Naive thymus-derived CD4-positive, alpha-beta T cell (primary cell): ENCODE data around the gene FNDC3B. TPM values are rescaled to one million over a fixed set of nuclear protein-coding genes. Genes with fewer than 3 reads are reported as not detected.

Source experiments
- ATAC-seq: fragments of 150-1000 bp; cut with Tn5 transposase; 2 replicates; pipeline ENCODE4 v1.10.0; 2021; ENCODE audit warnings: mild to moderate bottlenecking, moderate library complexity
- CTCF ChIA-PET: fragments of 350-600 bp; sonication (Branson Sonifier 250); formaldehyde crosslinking; loops from one replicate; lab custom pipeline; 2021; ENCODE audit warnings: antibody characterized with exemption; lab: Charles Lee
- POLR2A ChIA-PET: fragments of 350-600 bp; sonication (Branson Sonifier 250); formaldehyde crosslinking; loops from one replicate; lab custom pipeline; 2021; ENCODE audit warnings: antibody characterized with exemption, inconsistent platforms; lab: Charles Lee
- DNase-seq, 9 donors: peaks; one replicate each; pipeline versions ENCODE4 v3.0.0 to v3.0.0-alpha.2; 2020 to 2022; ENCODE audit warnings: mixed read lengths in 1 of 9
- H3K27ac ChIP-seq: one replicate; pipeline ENCODE4 v1.7.0; 2013; ENCODE audit warnings: mild to moderate bottlenecking, low read depth, low read length, moderate library complexity
- H3K27me3 ChIP-seq, 2 donors: one replicate each; pipeline ENCODE4 v1.7.0; 2013; ENCODE audit warnings: low read length in 2 of 2, mild to moderate bottlenecking in 2 of 2, moderate library complexity in 2 of 2; ENCODE audit not compliant: control insufficient read depth in 2 of 2, insufficient read depth in 2 of 2
- H3K36me3 ChIP-seq, 3 experiments: 1 replicate in 2 of 3; 2 replicates in 1 of 3; pipeline ENCODE4 v1.7.0; 2013; ENCODE audit warnings: low read length in 3 of 3, mild to moderate bottlenecking in 3 of 3, moderate library complexity in 1 of 3; ENCODE audit not compliant: insufficient read depth in 3 of 3, control insufficient read depth in 2 of 3
- H3K4me1 ChIP-seq, 2 donors: one replicate each; pipeline ENCODE4 v1.7.0; 2013; ENCODE audit warnings: low read length in 2 of 2, mild to moderate bottlenecking in 2 of 2, moderate library complexity in 1 of 2; ENCODE audit not compliant: control insufficient read depth in 2 of 2, insufficient read depth in 2 of 2
- H3K4me3 ChIP-seq: 2 replicates; pipeline ENCODE4 v1.7.0; 2013; ENCODE audit warnings: mild to moderate bottlenecking, low read length
- H3K9me3 ChIP-seq, 3 experiments: 1 replicate in 2 of 3; 2 replicates in 1 of 3; pipeline ENCODE4 v1.7.0; 2013; ENCODE audit warnings: low read length in 3 of 3; ENCODE audit not compliant: control insufficient read depth in 2 of 3
- H3K27ac Mint-ChIP-seq, 9 donors: one replicate each; pipeline ENCODE4 v1.8.0; 2020 to 2022; ENCODE audit warnings: mixed read lengths in 9 of 9, mild to moderate bottlenecking in 8 of 9, moderate library complexity in 5 of 9, inconsistent platforms in 2 of 9
- H3K27me3 Mint-ChIP-seq, 5 donors: one replicate each; pipeline ENCODE4 v1.8.0; 2021 to 2022; ENCODE audit warnings: mixed read lengths in 5 of 5, mild to moderate bottlenecking in 1 of 5
- H3K36me3 Mint-ChIP-seq, 5 donors: one replicate each; pipeline ENCODE4 v1.8.0; 2020 to 2022; ENCODE audit warnings: mixed read lengths in 5 of 5, mild to moderate bottlenecking in 3 of 5, inconsistent platforms in 1 of 5
- H3K4me1 Mint-ChIP-seq, 7 donors: one replicate each; pipeline ENCODE4 v1.8.0; 2020 to 2022; ENCODE audit warnings: mixed read lengths in 7 of 7, mild to moderate bottlenecking in 3 of 7, inconsistent platforms in 1 of 7
- H3K4me3 Mint-ChIP-seq, 10 donors: one replicate each; pipeline ENCODE4 v1.8.0; 2020 to 2022; ENCODE audit warnings: mild to moderate bottlenecking in 10 of 10, mixed read lengths in 10 of 10, moderate library complexity in 6 of 10, inconsistent platforms in 2 of 10
- H3K9me3 Mint-ChIP-seq, 11 donors: one replicate each; pipeline ENCODE4 v1.8.0; 2020 to 2022; ENCODE audit warnings: mixed read lengths in 11 of 11, mild to moderate bottlenecking in 4 of 11, inconsistent platforms in 1 of 11, moderate library complexity in 1 of 11
- intact Hi-C, 2 donors: fragments of 100-400 bp; cut with micrococcal nuclease; formaldehyde crosslinking; loops; one replicate each; pipeline ENCODE4 v1.15.1; 2023
- polyA plus RNA-seq, 2 donors: library from polyadenylated mRNA; unstranded; fragments of 300-500 nt; fragmentation: Illumina TruSeq; gene quantifications; one replicate each; pipeline ENCODE4 v1.2.3, GENCODE V29; 2021
- total RNA-seq, 6 experiments: library from RNA in 5 of 6; stranded (reverse) in 5 of 6; gene quantifications; 1 replicate in 5 of 6; 2 replicates in 1 of 6; pipeline ENCODE4 v1.2.3 and lab custom pipeline; 2021 to 2026

FNDC3B gene
- total and polyA plus RNA-seq, 7 experiments from 2014 or later: 8.6 to 78.6 (median 25.6) TPM

GRCh38 chr3:172072543-172072942 is 33.2 kb downstream of the FNDC3B start:
- ChIA-PET POLR2A (no interaction called here), CTCF (no interaction called here)
- Histone ChIP-seq H3K4me3 (no peak overlapping the region), H3K36me3 (no peaks in the 10 kb centered on the region), H3K4me1 (peaks cover 0 to under 1% of the 10 kb centered on the region in 2 donors), H3K27me3 (no peaks in the 10 kb centered on the region), H3K27ac (no peak overlapping the region), H3K9me3 (no peaks in the 10 kb centered on the region)
- no peaks in the 10 kb centered on the region for H3K27me3 Mint-ChIP-seq
- peaks cover 0 to 22% (median 19%) of the 10 kb centered on the region in 7 donors for H3K4me1 Mint-ChIP-seq
- ATAC-seq (no peak), DNase-seq (no peak)
- intact Hi-C loops: no loop called here
- no peaks in the 10 kb centered on the region for H3K9me3 Mint-ChIP-seq
- peaks cover 0 to 20% (median 9%) of the 10 kb centered on the region in 5 donors for H3K36me3 Mint-ChIP-seq
- H3K4me3 Mint-ChIP-seq: no peak overlapping the region
- H3K27ac Mint-ChIP-seq: no peak overlapping the region

- Histone ChIP-seq H3K4me3 (no peak overlapping the region), H3K4me1 (no peaks in the 10 kb centered on the region), H3K36me3 (no peaks in the 10 kb centered on the region), H3K9me3 (no peaks in the 10 kb centered on the region), H3K27ac (no peak overlapping the region), H3K27me3 (no peaks in the 10 kb centered on the region)
- DNase-seq: no peak
- Mint-ChIP-seq H3K4me1 (peaks cover 3 to 20% (median 12%) of the 10 kb centered on the region in 7 donors), H3K9me3 (no peaks in the 10 kb centered on the region), H3K27me3 (no peaks in the 10 kb centered on the region), H3K27ac (no peak overlapping the region), H3K4me3 (no peak overlapping the region), H3K36me3 (peaks cover 0 to 23% (median 9%) of the 10 kb centered on the region in 5 donors)
- ChIA-PET POLR2A (no interaction called here), CTCF (no interaction called here)
- peak; percentile 28 for ATAC-seq
- intact Hi-C loops: no loop called here
Observed at GRCh38 chr3:172073262-172073915, 34.0 kb downstream of the FNDC3B start.

DNA sequence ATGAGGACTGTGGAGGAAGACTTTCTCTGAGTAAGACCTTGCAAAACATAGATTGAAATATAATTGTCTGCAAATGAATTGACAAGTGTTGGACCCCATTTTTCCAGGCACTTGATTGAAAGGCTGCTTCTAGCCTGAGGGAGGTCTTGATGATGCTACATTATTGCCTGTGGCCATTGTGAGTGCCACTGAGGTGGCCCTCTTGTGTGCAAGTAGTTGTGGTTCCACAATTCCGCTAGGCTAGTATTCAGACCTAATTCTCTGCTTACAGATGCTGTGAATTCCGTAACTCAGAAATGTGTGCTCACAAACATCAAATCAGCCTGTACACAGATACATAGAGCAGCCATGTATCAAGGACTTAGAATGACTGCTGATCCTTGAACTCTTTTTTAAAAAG is 34.7 kb downstream of the FNDC3B start:
- Mint-ChIP-seq H3K36me3 (peaks cover 2 to 24% (median 10%) of the 10 kb centered on the region in 5 donors), H3K4me1 (peaks cover 4 to 24% (median 15%) of the 10 kb centered on the region in 7 donors), H3K4me3 (no peak overlapping the region), H3K27ac (no peak overlapping the region), H3K9me3 (no peaks in the 10 kb centered on the region), H3K27me3 (no peaks in the 10 kb centered on the region)
- ATAC-seq: peak; percentile 12
- Histone ChIP-seq H3K36me3 (no peaks in the 10 kb centered on the region), H3K27ac (no peak overlapping the region), H3K4me1 (no peaks in the 10 kb centered on the region), H3K4me3 (no peak overlapping the region), H3K9me3 (no peaks in the 10 kb centered on the region), H3K27me3 (no peaks in the 10 kb centered on the region)
- ChIA-PET POLR2A (no interaction called here), CTCF (no interaction called here)
- no peak for DNase-seq
- intact Hi-C loops: loop anchor here in 1 of 2 donors (1.0 kb wide), 1 partner anchor 10 kb away; no protein-coding TSS in a partner anchor

DNA sequence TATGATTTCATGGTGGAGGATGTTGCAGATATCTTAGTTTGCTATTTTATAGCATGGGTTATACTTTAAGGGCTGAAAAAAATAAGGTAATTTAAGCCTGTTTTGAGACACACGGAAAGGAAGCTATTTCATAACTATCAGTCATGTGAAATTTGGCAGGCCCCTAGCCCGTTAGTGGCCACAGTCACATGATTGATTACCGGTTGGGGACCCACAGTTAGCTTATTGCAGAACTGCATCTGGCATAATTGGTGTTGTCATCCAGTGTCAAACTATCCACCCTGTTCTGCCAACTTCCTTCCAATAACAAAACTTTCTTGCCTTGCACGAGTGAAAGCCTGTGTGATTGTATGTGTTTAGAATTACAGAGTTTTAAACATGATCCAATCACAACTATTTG is 35.2 kb downstream of the FNDC3B start:
- H3K27ac Mint-ChIP-seq: no peak overlapping the region
- Histone ChIP-seq H3K27me3 (no peaks in the 10 kb centered on the region), H3K4me3 (no peak overlapping the region), H3K36me3 (no peaks in the 10 kb centered on the region), H3K4me1 (no peaks in the 10 kb centered on the region), H3K27ac (no peak overlapping the region), H3K9me3 (no peaks in the 10 kb centered on the region)
- ATAC-seq (peak; percentile 74), DNase-seq (no peak)
- peaks cover 4 to 30% (median 21%) of the 10 kb centered on the region in 7 donors for H3K4me1 Mint-ChIP-seq
- H3K36me3 Mint-ChIP-seq: peaks cover 5 to 29% (median 11%) of the 10 kb centered on the region in 5 donors
- H3K27me3 Mint-ChIP-seq: no peaks in the 10 kb centered on the region
- H3K9me3 Mint-ChIP-seq: no peaks in the 10 kb centered on the region
- no peak overlapping the region for H3K4me3 Mint-ChIP-seq
- POLR2A ChIA-PET: no interaction called here
- CTCF ChIA-PET: interaction anchor here (1.0 kb wide), 1 partner anchor 593 kb away, joined by 4 read pairs; no protein-coding TSS in a partner anchor
- intact Hi-C loops: loop anchor here in 1 of 2 donors (1.0 kb wide), 1 partner anchor 10 kb away; no protein-coding TSS in a partner anchor

- H3K36me3 Mint-ChIP-seq: peaks cover 5 to 31% (median 11%) of the 10 kb centered on the region in 5 donors
- intact Hi-C loops: no loop called here
- no peaks in the 10 kb centered on the region for H3K27me3 ChIP-seq
- ChIA-PET POLR2A (no interaction called here), CTCF (no interaction called here)
- peaks cover 6 to 35% (median 24%) of the 10 kb centered on the region in 7 donors for H3K4me1 Mint-ChIP-seq
- ATAC-seq: no peak
- H3K27ac Mint-ChIP-seq: no peak overlapping the region
- no peak overlapping the region for H3K4me3 ChIP-seq
- no peaks in the 10 kb centered on the region for H3K36me3 ChIP-seq
- no peaks in the 10 kb centered on the region for H3K27me3 Mint-ChIP-seq
- H3K4me1 ChIP-seq: no peaks in the 10 kb centered on the region
- no peaks in the 10 kb centered on the region for H3K9me3 ChIP-seq
- no peaks in the 10 kb centered on the region for H3K9me3 Mint-ChIP-seq
- no peak for DNase-seq
- no peak overlapping the region for H3K4me3 Mint-ChIP-seq
- H3K27ac ChIP-seq: no peak overlapping the region
Observed at GRCh38 chr3:172076212-172076611, 36.8 kb downstream of the FNDC3B start.

DNA sequence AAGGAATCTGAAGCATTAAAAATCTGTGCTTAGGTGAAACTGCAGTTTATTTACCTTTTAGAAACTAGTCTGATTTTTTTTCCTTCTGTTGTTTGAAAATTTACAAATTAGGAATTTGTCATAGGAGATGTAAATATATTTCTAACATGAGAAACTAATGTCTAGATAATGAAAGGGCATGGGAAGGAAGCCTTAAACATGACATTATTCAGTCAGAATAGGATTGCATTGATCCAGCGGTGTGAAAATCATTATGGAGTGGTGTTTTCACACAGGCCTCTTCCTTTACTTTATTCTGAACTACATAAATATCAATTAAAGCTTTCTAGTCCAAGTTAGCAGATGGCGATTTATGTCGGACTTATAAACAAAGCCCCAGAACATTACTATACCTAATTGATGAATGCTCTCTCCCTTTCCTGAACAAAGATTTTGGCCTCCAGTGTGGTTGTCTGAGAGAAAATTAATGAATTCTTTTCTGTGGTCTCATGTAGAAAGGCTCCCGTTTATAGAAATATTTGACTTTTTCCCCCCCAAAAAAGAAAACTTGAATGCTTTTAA is 37.9 kb downstream of the FNDC3B start:
- Mint-ChIP-seq H3K4me3 (no peak overlapping the region), H3K27ac (no peak overlapping the region), H3K27me3 (no peaks in the 10 kb centered on the region), H3K9me3 (no peaks in the 10 kb centered on the region), H3K4me1 (peaks cover 6 to 42% (median 24%) of the 10 kb centered on the region in 7 donors), H3K36me3 (peaks cover 5 to 34% (median 11%) of the 10 kb centered on the region in 5 donors)
- ChIA-PET CTCF (no interaction called here), POLR2A (no interaction called here)
- no peak for DNase-seq
- Histone ChIP-seq H3K36me3 (no peaks in the 10 kb centered on the region), H3K27me3 (no peaks in the 10 kb centered on the region), H3K9me3 (no peaks in the 10 kb centered on the region), H3K4me1 (no peaks in the 10 kb centered on the region), H3K4me3 (no peak overlapping the region), H3K27ac (no peak overlapping the region)
- no peak for ATAC-seq
- intact Hi-C loops: no loop called here
